HUDEP-2 (cell line): ENCODE results near the gene HUNK.

Source experiments
- DNase-seq, 76 experiments: peaks; one replicate each; lab custom pipeline; 2025; ENCODE audit not compliant: unreplicated experiment in 76 of 76; lab: John Stamatoyannopoulos, UW

HUNK gene

DNA sequence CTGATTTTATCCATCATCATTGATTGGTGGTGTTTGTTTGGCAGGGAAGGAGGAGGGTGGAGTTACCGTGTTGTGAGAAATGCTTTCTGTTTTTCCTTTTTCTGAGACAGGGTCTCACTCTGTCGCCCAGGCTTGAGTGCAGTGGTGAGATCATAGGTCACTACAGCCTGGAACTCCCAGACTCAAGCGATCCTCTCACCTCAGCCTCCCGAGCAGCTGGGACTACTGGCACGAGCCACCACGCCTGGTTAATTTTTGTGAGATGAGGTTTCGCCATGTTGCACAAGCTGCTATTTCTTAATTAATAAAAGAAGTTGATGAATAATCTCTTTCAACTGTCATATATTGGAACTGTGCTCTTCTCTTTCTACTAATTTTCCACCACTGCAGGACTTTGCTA is 44.3 kb downstream of the HUNK start:
- DNase-seq = no peak

DNA sequence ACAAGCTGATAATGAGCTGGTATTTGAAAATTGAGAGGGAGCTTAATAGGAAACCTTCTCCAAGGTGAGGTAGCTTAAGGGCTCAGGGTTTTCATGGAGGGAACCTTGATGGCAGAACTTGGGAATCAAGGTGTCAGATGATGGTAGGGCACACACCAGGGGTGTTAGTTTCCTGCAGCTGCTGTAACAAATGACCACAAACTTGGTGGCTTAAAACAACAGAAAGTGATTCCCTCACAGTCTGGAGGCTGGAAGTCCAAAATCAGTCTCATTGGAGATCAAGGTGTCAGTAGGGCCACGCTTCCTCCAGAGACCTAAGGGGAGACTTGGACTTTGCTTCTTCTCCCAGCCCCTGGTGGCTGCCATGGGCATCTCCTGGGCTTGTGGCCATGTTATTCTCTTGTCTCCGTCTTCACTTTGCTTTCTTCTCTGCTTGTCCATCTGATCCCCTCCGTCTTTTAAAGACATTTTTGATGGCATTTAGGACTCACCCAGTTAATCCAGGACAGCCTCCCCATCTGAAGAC is 45.5 kb downstream of the HUNK start:
- DNase-seq = no peak

DNA sequence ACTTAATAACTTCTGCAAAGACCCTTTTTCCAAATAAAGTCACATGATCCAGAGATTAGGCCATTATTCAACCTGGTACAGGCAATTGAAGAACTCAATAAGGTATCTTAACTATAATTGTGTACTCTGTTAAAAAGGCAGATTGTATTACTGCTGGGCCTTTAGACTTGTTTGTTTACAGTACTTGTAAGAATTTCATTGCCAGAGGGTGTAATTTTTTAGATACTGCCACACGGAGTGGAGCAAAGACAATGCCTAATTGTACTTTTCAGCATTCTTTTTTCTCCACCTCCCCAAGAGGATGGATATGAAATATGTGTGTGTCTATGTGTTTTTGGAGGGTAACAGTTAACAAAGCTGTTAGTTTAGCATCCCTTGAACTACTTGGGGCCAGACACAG is 47.5 kb downstream of the HUNK start:
- DNase-seq = no peak

GRCh38 chr21:31921079-31921478 is 48.3 kb downstream of the HUNK start:
- DNase-seq = no peak

- no peak for DNase-seq
These were observed 50.1 kb downstream of the HUNK start for GRCh38 chr21:31922881-31923280.

- no peak for DNase-seq
These were observed 50.9 kb downstream of the HUNK start for GRCh38 chr21:31923756-31924155.

- DNase-seq = no peak
These were observed 51.7 kb downstream of the HUNK start for GRCh38 chr21:31924548-31924947.

- DNase-seq = no peak
These were observed 53.7 kb downstream of the HUNK start for GRCh38 chr21:31926498-31926897.

GRCh38 chr21:31927689-31928353 is 55.0 kb downstream of the HUNK start:
- DNase-seq = no peak

DNA sequence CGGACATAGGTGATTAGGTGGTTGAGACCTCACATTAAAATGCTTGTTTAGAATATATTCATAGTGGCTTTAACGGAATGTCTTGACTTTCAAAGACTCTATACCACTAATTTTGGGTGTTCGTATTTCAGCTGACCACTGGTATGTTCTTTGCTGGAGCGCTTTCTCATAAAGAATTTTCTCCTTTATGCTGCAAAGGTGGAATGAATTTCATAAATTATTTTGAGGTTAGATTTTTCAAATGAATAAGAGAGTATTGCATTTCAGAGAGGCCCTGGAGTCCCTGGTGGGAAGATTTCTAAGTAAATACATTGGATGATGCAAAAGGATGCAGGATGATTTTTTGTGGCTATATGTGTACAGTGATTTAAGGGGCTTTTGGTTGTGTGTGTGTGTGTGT is 55.8 kb downstream of the HUNK start:
- DNase-seq = no peak

- no peak for DNase-seq
These were observed 56.7 kb downstream of the HUNK start for GRCh38 chr21:31929548-31929947.

GRCh38 chr21:31930001-31930400 is 57.2 kb downstream of the HUNK start:
- DNase-seq = no peak

DNA sequence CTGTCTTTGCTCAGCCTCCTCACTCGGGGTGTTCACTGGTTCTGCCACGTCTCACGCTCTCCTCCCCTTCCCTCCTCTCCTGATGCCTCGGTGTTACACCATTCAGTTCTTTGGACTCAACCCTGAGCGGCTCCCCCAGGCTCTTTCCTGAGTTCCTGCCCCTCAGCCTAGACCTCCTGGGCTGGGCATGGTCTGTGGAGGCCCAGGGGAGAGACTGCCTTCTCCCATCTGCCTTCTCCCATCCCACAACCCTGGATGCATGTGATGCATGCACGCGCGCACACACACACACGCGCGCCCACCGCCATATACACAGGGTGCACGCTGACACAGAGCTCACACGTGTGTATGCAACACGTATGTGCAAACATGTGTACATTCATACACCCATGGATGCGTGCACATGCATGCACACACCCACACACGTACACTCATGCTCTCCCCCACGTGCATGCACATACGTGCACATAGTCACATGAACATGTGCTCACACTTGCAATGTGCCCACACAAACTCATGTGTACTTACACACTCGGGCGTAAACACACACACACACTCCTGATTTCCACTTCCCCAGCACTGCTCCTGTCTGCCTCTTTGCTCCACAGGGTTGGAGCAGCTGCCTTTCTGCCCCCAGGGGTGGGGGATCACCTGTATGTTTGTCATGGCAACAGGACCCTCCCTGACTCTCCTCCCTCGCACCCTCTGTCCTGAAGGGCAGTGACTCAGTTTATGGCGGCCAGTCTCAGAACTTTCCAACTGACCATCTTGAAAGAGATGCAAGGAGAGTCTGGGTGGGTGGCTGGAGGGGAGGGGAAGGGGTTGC is 59.0 kb downstream of the HUNK start:
- no peak for DNase-seq

- DNase-seq = no peak
These were observed 59.6 kb downstream of the HUNK start for GRCh38 chr21:31932470-31932764.

DNA sequence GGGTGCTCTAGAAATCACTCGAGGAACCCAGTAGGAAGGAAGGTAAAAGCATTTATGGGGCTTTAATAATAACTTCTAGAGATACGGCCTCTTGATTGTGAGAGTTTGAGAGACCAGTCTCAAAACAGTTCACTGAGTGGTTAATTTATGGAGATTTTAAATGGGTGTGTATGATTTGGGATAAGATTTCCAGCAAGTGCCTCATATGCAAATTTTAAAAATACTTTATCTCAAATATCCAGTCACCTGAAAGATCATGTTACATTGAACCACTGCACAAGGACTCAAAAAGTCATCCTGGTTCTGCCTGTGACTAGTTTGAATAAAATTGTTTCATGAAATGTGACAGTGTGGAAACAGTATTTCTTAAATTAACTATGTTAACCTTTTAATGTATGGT is 64.5 kb downstream of the HUNK start:
- DNase-seq = no peak

DNA sequence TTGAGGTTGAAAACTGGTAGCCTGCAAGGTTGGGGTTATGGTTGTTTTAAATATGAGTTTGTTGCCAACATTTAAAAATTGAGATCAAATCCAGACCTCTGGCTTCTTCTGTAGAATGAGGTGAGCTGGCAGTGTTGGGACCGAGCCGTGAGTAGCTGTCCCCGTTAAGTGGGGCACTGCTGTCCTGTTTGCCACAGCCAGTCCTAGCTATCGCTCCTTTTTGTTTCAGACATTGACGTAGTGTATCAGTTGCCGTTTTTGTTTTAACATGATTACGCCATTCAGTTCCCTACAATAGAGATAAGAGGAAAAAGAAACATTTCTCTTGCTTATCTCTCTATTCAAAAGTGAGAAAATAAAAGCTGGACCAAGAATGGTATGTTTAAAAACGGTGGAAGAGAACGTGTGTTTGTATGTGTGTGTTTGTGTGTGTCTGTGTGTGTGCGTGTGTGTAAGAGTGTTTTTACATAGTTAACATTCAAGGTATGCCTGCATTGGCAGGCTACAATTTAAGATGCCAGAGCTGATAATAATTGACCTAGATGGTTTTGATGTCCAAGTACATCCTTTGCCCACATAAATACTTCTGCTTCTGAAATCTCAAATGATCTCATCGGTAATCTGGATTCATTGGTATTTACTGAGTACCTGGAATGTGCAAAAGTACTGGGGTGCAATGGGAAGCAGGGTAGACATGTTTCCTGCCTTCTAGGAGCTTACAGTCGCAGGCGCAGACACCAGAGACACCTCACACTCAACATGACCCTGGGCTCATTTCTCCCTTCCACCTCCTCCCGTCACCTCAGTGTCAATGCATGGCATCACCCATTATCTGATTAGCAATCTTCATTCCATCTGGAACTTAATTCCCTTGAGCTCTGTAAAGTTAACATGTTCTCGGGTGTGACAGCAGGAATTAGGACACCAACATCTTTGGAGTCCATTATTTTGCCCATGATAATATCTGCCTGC is 65.8 kb downstream of the HUNK start:
- DNase-seq = no peak

DNA sequence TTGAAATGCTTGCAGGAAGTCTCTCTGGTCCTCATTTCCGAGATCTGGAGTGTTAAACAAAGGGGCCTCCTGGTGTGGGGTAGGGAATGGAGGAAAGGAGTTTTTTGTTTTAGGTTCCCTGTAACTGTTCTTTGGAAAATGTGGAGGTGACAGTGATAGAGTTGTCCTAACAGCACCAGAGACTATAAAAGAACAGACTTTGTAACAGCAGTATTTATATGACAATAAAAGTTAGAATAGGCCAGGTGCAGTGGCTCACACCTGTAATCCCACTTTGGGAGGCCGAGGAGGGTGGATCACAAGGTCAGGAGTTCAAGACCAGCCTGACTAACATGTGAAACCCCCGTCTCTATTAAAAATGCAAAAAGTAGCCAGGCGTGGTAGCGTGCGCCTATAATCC is 68.9 kb downstream of the HUNK start:
- DNase-seq = no peak

GRCh38 chr21:31943561-31943960 is 70.7 kb downstream of the HUNK start:
- peak in 8 of 76 experiments; percentile 8 to 36 (median 14) for DNase-seq

DNA sequence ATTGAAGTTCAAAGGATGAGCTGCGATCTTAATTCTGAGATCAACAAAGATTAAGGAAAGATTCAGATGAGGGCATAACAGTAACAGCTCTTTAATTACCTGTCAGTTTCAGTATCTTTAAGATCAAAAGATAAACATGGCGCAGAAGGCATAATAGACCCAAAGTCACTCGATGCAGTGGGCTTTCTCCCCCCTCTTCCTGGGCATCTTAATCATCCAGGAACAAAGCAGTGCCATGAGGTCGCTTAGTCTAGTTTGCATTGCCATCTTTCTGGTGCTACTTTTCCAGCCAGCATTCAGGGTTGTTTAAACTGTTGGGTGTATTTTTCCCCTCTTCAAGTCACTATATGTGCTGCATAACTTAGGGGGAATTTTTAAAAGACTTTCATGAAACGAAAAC is 72.3 kb downstream of the HUNK start:
- no peak for DNase-seq

DNA sequence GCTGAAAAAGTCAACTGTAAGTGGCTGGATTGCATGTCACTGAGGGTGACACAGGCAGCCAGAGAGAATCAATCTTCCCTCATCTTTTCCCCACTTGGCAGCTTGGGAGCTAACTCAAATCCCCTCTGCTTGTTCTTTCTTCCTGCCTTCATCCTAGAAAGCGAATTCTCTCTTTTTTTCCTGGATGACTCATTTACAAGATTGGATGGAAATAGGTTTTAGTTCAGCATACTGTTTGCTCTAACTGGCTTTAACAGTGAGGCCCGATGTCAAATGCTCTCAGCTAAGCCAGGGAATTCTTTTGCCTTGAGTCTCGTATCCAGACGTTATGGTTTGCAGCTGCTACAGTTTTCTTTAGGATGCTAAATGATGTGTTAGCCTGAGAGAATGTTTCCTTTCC is 72.7 kb downstream of the HUNK start:
- no peak for DNase-seq

DNA sequence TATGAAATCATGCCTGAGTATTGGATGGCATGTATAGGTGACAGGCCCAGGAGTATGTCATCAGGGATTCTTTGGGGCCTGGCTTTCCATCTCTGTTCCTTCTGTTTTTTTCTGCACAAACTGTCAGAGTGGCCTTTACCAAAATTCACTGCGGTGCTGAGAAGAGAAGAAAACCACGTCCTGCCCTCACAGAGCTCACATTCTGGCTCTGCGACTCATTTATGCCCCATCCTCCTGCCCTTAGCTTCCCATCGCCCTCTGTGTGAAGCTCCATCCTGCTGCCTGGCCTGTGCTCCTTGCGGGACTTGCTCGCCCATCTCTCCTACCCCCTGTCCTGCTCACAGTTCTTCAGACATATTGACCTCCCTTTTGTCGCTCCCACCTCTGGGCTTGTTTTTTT is 73.4 kb downstream of the HUNK start:
- no peak for DNase-seq
